SU-DHL-6 (cell line): ENCODE data around the gene SLC9A7.

ENCODE experiments used
- CTCF ChIP-seq: fragments of 200-600 bp; sonication (generic); IDR thresholded peaks from one replicate; pipeline ENCODE4 v1.5.1; 2017; ENCODE audit warnings: antibody characterized with exemption, mild to moderate bottlenecking, low read length, moderate library complexity; ENCODE audit not compliant: insufficient read depth, poor library complexity, severe bottlenecking
- EZH2phosphoT487 ChIP-seq: fragments of 200-600 bp; sonication (generic), shearing (Covaris generic); conservative IDR thresholded peaks from 2 replicates; pipeline ENCODE4 v1.6.1; 2018; ENCODE audit warnings: mild to moderate bottlenecking, antibody characterized with exemption, low read length, moderate library complexity, mixed read lengths

DNA sequence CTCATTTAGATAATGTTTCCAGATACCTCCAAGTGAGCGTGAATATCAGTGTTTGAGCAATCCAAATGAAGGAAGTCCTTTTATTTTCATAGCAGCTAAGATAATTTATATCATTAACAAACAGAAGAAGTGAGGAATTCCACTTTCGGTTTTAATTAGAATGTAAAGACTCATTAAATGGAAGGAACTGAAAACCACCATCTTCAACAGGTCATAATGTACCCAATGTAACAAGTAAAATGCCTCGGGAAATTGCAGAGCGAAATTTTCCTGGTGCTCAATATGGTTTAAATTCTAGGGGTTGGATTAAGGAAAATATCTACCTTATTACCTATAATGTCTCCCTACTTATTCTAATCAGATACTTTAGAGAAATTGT is 33.9 kb upstream of the SLC9A7 start:
- TF ChIP-seq CTCF (no peak), EZH2phosphoT487 (no peak)
